ENCODE measurements around the gene AKR7A3.

Gene AKR7A3

GRCh38 chr1:19251305-19252196, 37.0 kb downstream of the AKR7A3 start, which contains the start of the genes EMC1 and MRTO4:
EMC1 (minus strand) TSS chr1:19251524; CDS start chr1:19251509, 15 bp downstream.
MRTO4 (plus strand) TSS chr1:19251805; CDS start chr1:19251836, 31 bp downstream.
- DNase-seq: peak; percentile 95

GRCh38 chr1:19250629-19251304, 37.8 kb downstream of the AKR7A3 start:
- DNase-seq: peak; percentile 36

GRCh38 chr1:19240673-19241538, 47.7 kb downstream of the AKR7A3 start:
- DNase-seq: peak; percentile 81

GRCh38 chr1:19239876-19240275, 48.7 kb downstream of the AKR7A3 start:
- no peak for DNase-seq

GRCh38 chr1:19234224-19234623, 54.3 kb downstream of the AKR7A3 start:
- no peak for DNase-seq
